Measurements from ENCODE around the gene OR2D3. TPM values are rescaled to one million over a fixed set of nuclear protein-coding genes. Genes with fewer than 3 reads are reported as not detected.
"Not testable (repeated sequence)": the region's sequence is repeated elsewhere in the genome, so short reads cannot be mapped to it uniquely, and the experiment has no call there.

OR2D3 gene
- total and polyA plus RNA-seq, 7 donors, result not detected

DNA sequence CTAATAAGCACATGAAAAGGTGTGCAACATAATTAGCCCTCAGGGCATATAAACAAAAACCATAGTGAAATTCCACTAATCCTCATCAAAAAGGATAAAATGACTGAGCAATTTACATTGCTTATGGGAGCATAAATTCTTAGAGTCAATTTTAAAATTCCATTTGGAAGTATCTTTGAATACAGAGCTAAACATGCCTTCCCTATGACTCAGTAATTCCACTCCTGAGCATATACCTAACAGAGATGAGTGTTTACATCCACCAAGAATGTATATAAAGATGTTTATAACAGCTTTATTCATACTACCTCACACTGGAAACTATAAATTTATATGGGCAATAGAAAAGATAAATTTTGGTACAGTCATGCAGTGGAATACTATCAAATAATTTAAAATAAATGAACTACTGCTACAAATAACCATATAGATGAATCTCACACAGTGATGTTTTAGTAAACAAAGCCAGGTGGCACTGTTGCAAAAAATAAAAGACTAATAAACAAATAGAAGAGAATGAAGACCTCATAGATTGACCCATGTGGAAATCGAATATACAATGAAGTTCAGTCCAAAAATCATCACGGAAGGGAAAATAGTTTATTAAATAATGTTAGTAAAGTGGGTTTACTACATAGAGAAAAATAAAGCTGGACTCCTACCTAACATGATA lies 20.3 kb upstream of the OR2D3 start:
- 59 to 78% (median 60%) methylated on average over 2 of the region's 2 CpGs for WGBS, 3 donors
- Histone ChIP-seq H3K27me3 (ENCODE audit: insufficient read depth in 3 of 3, low read length in 2 of 3) (no peaks in the 10 kb centered on the region), H3K9me3 (no peaks in the 10 kb centered on the region), H3K4me3 (no peak overlapping the region), H3K27ac (no peak overlapping the region), H3K4me1 (no peaks in the 10 kb centered on the region), H3K36me3 (ENCODE audit: insufficient read depth in 1 of 2, low read depth in 1 of 2) (no peaks in the 10 kb centered on the region)
- ATAC-seq, result no peak
- TF ChIP-seq, protein P1, sequence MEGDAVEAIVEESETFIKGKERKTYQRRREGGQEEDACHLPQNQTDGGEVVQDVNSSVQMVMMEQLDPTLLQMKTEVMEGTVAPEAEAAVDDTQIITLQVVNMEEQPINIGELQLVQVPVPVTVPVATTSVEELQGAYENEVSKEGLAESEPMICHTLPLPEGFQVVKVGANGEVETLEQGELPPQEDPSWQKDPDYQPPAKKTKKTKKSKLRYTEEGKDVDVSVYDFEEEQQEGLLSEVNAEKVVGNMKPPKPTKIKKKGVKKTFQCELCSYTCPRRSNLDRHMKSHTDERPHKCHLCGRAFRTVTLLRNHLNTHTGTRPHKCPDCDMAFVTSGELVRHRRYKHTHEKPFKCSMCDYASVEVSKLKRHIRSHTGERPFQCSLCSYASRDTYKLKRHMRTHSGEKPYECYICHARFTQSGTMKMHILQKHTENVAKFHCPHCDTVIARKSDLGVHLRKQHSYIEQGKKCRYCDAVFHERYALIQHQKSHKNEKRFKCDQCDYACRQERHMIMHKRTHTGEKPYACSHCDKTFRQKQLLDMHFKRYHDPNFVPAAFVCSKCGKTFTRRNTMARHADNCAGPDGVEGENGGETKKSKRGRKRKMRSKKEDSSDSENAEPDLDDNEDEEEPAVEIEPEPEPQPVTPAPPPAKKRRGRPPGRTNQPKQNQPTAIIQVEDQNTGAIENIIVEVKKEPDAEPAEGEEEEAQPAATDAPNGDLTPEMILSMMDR (IDR thresholded peaks at IDR 0.05), result peak; percentile 6
- intact Hi-C loops (cut with DNase I), result no loop called here
- no peak for DNase-seq

DNA sequence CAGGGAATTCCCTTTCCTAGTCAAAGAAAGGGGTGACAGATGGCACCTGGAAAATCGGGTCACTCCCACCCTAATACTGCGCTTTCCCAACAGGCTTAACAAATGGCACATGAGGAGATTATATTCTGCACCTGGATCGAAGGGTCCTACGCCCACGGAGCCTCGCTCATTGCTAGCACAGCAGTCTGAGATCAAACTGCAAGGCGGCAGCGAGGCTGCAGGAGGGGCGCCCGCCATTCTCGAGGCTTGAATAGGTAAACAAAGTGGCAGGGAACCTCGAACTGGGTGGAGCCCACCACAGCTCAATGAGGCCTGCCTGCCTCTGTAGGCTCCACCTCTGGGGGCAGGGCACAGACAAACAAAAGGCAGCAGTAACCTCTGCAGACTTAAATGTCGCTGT lies 16.0 kb upstream of the OR2D3 start:
- H3K27ac ChIP-seq; intact Hi-C loops (cut with DNase I); ATAC-seq; H3K36me3 ChIP-seq (ENCODE audit: insufficient read depth in 1 of 2, low read depth in 1 of 2); H3K4me1 ChIP-seq; H3K27me3 ChIP-seq (ENCODE audit: insufficient read depth in 3 of 3, low read length in 2 of 3); H3K4me3 ChIP-seq; H3K9me3 ChIP-seq; DNase-seq: not testable (repeated sequence)
- WGBS, 3 donors, result 82 to 92% (median 84%) methylated on average over 13 of the region's 13 CpGs

DNA sequence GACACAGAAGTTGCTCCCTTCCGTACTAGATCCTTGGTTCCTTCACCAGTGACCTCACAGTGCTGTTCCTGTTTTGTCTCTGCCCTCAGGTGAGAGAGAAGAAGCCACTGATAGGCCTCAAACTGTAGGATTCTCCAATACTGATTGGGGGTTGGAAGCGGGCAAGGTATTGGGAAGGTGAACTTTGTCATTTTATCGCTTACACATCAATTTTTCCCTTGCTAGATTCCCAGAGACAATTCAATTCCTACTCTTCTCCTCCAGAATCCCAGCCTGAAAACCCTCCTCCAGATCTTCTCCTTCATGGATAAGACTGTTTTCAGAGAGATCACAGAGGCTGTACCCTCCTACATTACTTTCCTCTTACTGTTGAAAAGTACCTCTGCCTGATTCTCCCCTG lies 9.4 kb upstream of the OR2D3 start:
- Histone ChIP-seq H3K4me1 (no peaks in the 10 kb centered on the region), H3K9me3 (no peaks in the 10 kb centered on the region), H3K27me3 (ENCODE audit: insufficient read depth in 3 of 3, low read length in 2 of 3) (no peaks in the 10 kb centered on the region), H3K4me3 (no peak overlapping the region), H3K27ac (no peak overlapping the region), H3K36me3 (ENCODE audit: insufficient read depth in 1 of 2, low read depth in 1 of 2) (no peaks in the 10 kb centered on the region)
- intact Hi-C loops (cut with DNase I), result no loop called here
- TF ChIP-seq, protein P1 (IDR thresholded peaks at IDR 0.05), result no peak
- ATAC-seq (no peak), DNase-seq (no peak)
- 91 to 95% (median 92%) methylated on average over 3 of the region's 3 CpGs for WGBS, 3 donors

DNA sequence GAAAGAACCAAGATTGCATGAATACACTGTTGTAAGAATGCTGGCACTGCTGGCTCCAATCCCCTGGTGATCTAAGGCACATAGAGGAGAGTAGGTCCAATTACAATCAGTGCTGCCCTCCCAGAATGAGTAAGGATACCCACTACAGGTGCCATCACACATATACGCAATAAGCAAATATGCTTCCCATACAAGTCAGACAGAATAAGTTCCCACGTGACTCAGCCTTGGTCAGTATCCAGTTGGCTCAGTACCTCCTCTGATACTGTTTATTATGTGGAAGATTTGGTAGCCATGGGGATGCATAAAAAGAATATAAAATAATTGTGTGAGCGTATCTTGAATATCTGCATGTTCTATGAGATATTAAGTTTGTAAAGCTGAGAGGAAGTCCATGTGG lies 8.9 kb upstream of the OR2D3 start:
- intact Hi-C loops (cut with DNase I), result no loop called here
- H3K27me3 ChIP-seq (ENCODE audit: insufficient read depth in 3 of 3, low read length in 2 of 3), result no peaks in the 10 kb centered on the region
- no peak overlapping the region for H3K27ac ChIP-seq
- no peak for DNase-seq
- 50 to 55% (median 51%) methylated on average over 3 of the region's 3 CpGs for WGBS, 3 donors
- H3K4me1 ChIP-seq, result no peaks in the 10 kb centered on the region
- no peaks in the 10 kb centered on the region for H3K9me3 ChIP-seq
- ATAC-seq, result no peak
- no peaks in the 10 kb centered on the region for H3K36me3 ChIP-seq (ENCODE audit: insufficient read depth in 1 of 2, low read depth in 1 of 2)
- no peak overlapping the region for H3K4me3 ChIP-seq
- TF ChIP-seq, protein P1 (IDR thresholded peaks at IDR 0.05), result no peak

DNA sequence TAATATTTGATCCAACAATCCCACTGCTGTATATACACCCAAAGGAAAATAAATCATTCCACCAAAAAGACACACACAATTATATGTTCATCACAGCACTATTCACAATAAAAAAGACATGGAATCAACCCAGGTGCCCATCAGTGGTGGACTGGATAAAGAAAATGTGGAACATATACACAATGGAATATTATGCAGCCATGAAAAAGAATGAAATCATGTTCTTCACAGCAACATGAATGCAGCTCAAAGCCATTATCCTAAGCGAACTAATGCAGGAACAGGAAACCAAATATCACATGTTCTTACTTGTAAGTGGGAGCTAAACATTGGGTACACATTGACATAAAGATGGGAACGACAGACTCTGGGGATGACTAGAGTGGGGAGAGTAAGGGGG lies 1.1 kb upstream of the OR2D3 start:
- DNase-seq (no peak), ATAC-seq (no peak)
- TF ChIP-seq, protein P1 (IDR thresholded peaks at IDR 0.05), result no peak
- WGBS, 3 donors, result 25 to 54% (median 47%) methylated on average over 2 of the region's 2 CpGs
- no peaks in the 10 kb centered on the region for H3K36me3 ChIP-seq (ENCODE audit: insufficient read depth in 1 of 2, low read depth in 1 of 2)
- no peak overlapping the region for H3K4me3 ChIP-seq
- H3K27ac ChIP-seq, result no peak overlapping the region
- H3K4me1 ChIP-seq, result no peaks in the 10 kb centered on the region
- intact Hi-C loops (cut with DNase I), result no loop called here
- no peaks in the 10 kb centered on the region for H3K27me3 ChIP-seq (ENCODE audit: insufficient read depth in 3 of 3, low read length in 2 of 3)
- H3K9me3 ChIP-seq, result no peaks in the 10 kb centered on the region
